Calu3 (cell line): ENCODE measurements around the gene RPS14. TPM values are rescaled to one million over a fixed set of nuclear protein-coding genes. Genes with fewer than 3 reads are reported as not detected.

Source experiments
- BruUV-seq: library from RNA; stranded (reverse); fragments of 400-500 nt; replicated peaks from 2 replicates; lab custom pipeline; 2021; lab: Mats Ljungman, UMichigan
- CTCF ChIA-PET: fragments of 300-600 bp; sonication (Branson Sonifier 250); formaldehyde crosslinking; loops from one replicate; lab custom pipeline; 2022; ENCODE audit warnings: antibody characterized with exemption; lab: Charles Lee
- DNase-seq: peaks from one replicate; pipeline ENCODE4 v3.0.0; 2022
- H3K27ac Mint-ChIP-seq: one replicate; pipeline ENCODE4 v1.8.0; 2022; ENCODE audit warnings: mixed read lengths; ENCODE audit not compliant: unreplicated experiment
- H3K27me3 Mint-ChIP-seq: one replicate; pipeline ENCODE4 v1.8.0; 2022; ENCODE audit warnings: mixed read lengths; ENCODE audit not compliant: unreplicated experiment
- H3K36me3 Mint-ChIP-seq: one replicate; pipeline ENCODE4 v1.8.0; 2022; ENCODE audit warnings: mild to moderate bottlenecking, moderate library complexity, mixed read lengths; ENCODE audit not compliant: insufficient read depth, unreplicated experiment
- H3K4me1 Mint-ChIP-seq: one replicate; pipeline ENCODE4 v1.8.0; 2022; ENCODE audit warnings: mild to moderate bottlenecking, low read depth, mixed read lengths; ENCODE audit not compliant: unreplicated experiment
- H3K4me3 Mint-ChIP-seq: one replicate; pipeline ENCODE4 v1.8.0; 2022; ENCODE audit warnings: mild to moderate bottlenecking, low read depth, moderate library complexity, mixed read lengths; ENCODE audit not compliant: unreplicated experiment
- H3K9me3 Mint-ChIP-seq: one replicate; pipeline ENCODE4 v1.8.0; 2022; ENCODE audit warnings: low read depth, mixed read lengths; ENCODE audit not compliant: unreplicated experiment
- CTCF ChIP-seq: fragments of 200-600 bp; IDR thresholded peaks from one replicate; pipeline ENCODE4 v1.8.0; 2022; ENCODE audit warnings: antibody characterized with exemption; ENCODE audit not compliant: unreplicated experiment
- intact Hi-C: fragments of 100-400 bp; cut with micrococcal nuclease; formaldehyde crosslinking; loops from one replicate; pipeline ENCODE4 v1.10.0; 2022; ENCODE audit not compliant: unreplicated experiment
- total RNA-seq: library from RNA; stranded (reverse); gene quantifications from 2 replicates; pipeline ENCODE4 v1.2.3, GENCODE V29; 2022

Gene RPS14
- total RNA-seq, 1 experiment from 2014 or later = 2,330 TPM

- H3K36me3 Mint-ChIP-seq = peaks cover 16% of the 10 kb centered on the region
- intact Hi-C loops = loop anchor here (2.0 kb wide), 1 partner anchor 21 kb away; no protein-coding TSS in a partner anchor
Measured at GRCh38 chr5:150497274-150497988, 47.9 kb upstream of the RPS14 start.

GRCh38 chr5:150496534-150496933 lies 47.0 kb upstream of the RPS14 start:
- Mint-ChIP-seq H3K4me1 (peaks cover 51% of the 10 kb centered on the region), H3K4me3 (no peak overlapping the region)
- intact Hi-C loops = loop anchor here (2.0 kb wide), 1 partner anchor 22 kb away; no protein-coding TSS in a partner anchor

More at GRCh38 chr5:150497274-150497988, 47.9 kb upstream of the RPS14 start:
- Mint-ChIP-seq H3K27ac (no peak overlapping the region), H3K4me3 (no peak overlapping the region), H3K27me3 (no peaks in the 10 kb centered on the region), H3K4me1 (peaks cover 53% of the 10 kb centered on the region), H3K9me3 (no peaks in the 10 kb centered on the region)
- no peak for TF ChIP-seq CTCF
- CTCF ChIA-PET = interaction anchor here (1.4 to 1.9 kb wide), 2 partner anchors 13 to 24 kb away, joined by 5 to 6 read pairs; no protein-coding TSS in a partner anchor
- no TSS peak for BruUV-seq
- peak; percentile 82 for DNase-seq

GRCh38 chr5:150496098-150496497 lies 46.6 kb upstream of the RPS14 start:
- no peak overlapping the region for H3K27ac Mint-ChIP-seq
- TF ChIP-seq CTCF = no peak
- H3K9me3 Mint-ChIP-seq = no peaks in the 10 kb centered on the region
- H3K36me3 Mint-ChIP-seq = peaks cover 11% of the 10 kb centered on the region
- no TSS peak for BruUV-seq
- peaks cover 50% of the 10 kb centered on the region for H3K4me1 Mint-ChIP-seq
- H3K27me3 Mint-ChIP-seq = no peaks in the 10 kb centered on the region
- no peak overlapping the region for H3K4me3 Mint-ChIP-seq
- no peak for DNase-seq
- CTCF ChIA-PET = no interaction called here
- intact Hi-C loops = loop anchor here (2.0 kb wide), 1 partner anchor 23 kb away; no protein-coding TSS in a partner anchor

More at GRCh38 chr5:150496534-150496933, 47.0 kb upstream of the RPS14 start:
- H3K27me3 Mint-ChIP-seq = no peaks in the 10 kb centered on the region
- TF ChIP-seq CTCF = no peak
- peaks cover 13% of the 10 kb centered on the region for H3K36me3 Mint-ChIP-seq
- no peaks in the 10 kb centered on the region for H3K9me3 Mint-ChIP-seq
- DNase-seq = no peak
- no peak overlapping the region for H3K27ac Mint-ChIP-seq
- no TSS peak for BruUV-seq
- CTCF ChIA-PET = interaction anchor here (1.9 kb wide), 1 partner anchor 23 kb away, joined by 6 read pairs; no protein-coding TSS in a partner anchor

GRCh38 chr5:150492621-150493020 lies 43.1 kb upstream of the RPS14 start:
- peaks cover 47% of the 10 kb centered on the region for H3K4me1 Mint-ChIP-seq
- CTCF ChIA-PET = no interaction called here
- peaks cover 9% of the 10 kb centered on the region for H3K36me3 Mint-ChIP-seq
- intact Hi-C loops = no loop called here
- no peak for DNase-seq
- H3K9me3 Mint-ChIP-seq = no peaks in the 10 kb centered on the region
- TF ChIP-seq CTCF = no peak
- no peak overlapping the region for H3K4me3 Mint-ChIP-seq
- H3K27ac Mint-ChIP-seq = no peak overlapping the region
- H3K27me3 Mint-ChIP-seq = no peaks in the 10 kb centered on the region
- no TSS peak for BruUV-seq
